ENCODE results near the gene TSC2.
A peak's percentile ranks its signal among the peaks of the same experiment; 100 is the strongest.

TSC2 gene

DNA sequence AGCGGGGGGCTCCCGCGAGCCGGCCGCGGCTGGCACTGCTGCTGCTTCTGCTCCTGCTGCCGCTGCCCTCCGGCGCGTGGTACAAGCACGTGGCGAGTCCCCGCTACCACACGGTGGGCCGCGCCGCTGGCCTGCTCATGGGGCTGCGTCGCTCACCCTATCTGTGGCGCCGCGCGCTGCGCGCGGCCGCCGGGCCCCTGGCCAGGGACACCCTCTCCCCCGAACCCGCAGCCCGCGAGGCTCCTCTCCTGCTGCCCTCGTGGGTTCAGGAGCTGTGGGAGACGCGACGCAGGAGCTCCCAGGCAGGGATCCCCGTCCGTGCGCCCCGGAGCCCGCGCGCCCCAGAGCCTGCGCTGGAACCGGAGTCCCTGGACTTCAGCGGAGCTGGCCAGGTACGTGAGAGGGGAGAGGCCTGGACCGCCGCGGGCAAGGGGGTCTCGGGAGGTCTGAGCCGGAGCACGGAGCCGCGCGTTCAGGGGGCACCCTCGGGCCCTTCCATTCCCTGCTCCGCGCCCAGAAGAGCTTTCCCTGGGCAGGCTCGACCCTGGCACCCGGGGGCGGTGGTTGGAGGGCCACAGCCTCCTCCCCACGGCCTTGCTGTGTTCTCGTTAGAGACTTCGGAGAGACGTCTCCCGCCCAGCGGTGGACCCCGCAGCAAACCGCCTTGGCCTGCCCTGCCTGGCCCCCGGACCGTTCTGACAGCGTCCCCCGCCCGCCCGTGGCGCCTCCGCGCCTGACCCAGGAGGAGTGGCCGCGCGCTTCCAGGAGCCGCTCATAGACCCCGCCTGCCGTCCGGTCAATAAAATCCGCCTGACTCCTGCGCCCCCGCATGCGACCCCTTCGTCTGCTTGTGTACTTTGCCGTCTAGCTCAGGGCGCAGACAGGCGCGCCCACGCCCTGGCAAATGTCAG lies 27.6 kb upstream of the TSC2 start:
- peak in 1 of 2 donors; percentile 9 for DNase-seq (ENCODE audit: low read depth in 2 of 2)
- H3K4me3 ChIP-seq (replicated peaks in 1 of 2; ENCODE audit: low read depth in 2 of 2, low read length in 2 of 2), result no peak overlapping the region
- TF ChIP-seq, protein P1, sequence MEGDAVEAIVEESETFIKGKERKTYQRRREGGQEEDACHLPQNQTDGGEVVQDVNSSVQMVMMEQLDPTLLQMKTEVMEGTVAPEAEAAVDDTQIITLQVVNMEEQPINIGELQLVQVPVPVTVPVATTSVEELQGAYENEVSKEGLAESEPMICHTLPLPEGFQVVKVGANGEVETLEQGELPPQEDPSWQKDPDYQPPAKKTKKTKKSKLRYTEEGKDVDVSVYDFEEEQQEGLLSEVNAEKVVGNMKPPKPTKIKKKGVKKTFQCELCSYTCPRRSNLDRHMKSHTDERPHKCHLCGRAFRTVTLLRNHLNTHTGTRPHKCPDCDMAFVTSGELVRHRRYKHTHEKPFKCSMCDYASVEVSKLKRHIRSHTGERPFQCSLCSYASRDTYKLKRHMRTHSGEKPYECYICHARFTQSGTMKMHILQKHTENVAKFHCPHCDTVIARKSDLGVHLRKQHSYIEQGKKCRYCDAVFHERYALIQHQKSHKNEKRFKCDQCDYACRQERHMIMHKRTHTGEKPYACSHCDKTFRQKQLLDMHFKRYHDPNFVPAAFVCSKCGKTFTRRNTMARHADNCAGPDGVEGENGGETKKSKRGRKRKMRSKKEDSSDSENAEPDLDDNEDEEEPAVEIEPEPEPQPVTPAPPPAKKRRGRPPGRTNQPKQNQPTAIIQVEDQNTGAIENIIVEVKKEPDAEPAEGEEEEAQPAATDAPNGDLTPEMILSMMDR (IDR thresholded peaks at IDR 0.05; ENCODE audit: low read depth, low read length), result no peak

- peak in 1 of 2 donors; percentile 68 for DNase-seq (ENCODE audit: low read depth in 2 of 2)
- H3K4me3 ChIP-seq (replicated peaks in 1 of 2; ENCODE audit: low read depth in 2 of 2, low read length in 2 of 2), result peak overlapping the region; percentile 21 to 36
These were observed 25.1 kb upstream of the TSC2 start for GRCh38 chr16:2022723-2023091.

DNA sequence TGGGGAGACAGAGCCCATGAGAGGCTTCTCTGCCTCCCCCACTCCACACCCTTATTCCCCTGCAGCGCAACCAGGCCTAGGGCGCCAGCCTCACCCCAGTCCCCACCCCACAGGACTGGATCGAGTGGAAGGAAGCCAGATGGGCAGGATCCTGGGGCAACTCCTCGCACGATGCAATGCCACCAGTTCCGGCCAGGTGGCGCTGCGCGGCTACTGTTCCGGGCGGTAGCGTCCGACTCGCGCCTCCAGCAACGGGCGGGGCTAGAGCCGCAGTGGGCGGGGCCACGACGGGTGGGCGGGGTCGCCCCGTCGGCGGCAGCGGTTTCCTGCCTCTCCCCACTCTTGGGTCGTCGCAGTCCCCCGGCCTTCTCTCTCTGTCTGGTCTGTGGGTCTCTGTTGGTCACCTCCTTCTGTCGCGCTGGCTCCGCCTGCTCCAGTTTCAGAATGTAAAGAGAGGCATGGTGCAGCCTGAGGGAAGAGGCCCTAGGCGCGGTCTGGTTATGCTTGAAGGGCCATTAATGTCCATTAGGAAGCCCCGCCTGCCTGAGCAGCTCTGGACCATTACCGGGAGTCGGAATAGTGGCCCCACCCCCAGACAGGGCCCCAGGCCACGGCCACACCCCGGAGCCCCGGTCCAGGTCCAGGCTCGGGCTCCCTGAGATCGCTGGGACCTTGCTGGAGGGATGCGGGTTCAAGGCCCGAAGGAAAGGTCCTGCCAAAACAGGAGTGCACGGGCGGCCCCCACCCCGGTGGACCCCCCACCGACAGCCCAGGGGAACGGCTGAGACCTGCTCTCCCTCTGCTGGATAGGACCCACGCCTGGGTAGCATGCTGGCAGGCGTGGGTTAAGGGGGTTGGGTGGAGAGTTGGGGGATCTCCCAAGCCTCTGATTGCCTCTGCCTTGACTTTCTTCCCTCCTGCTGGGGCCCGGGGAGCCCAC lies 24.4 kb upstream of the TSC2 start:
- peak; percentile 87 to 90 for DNase-seq (ENCODE audit: low read depth in 2 of 2)
- TF ChIP-seq, protein P1 (IDR thresholded peaks at IDR 0.05; ENCODE audit: low read depth, low read length), result peak; percentile 91
- peak overlapping the region; percentile 21 to 36 for H3K4me3 ChIP-seq (replicated peaks in 1 of 2; ENCODE audit: low read depth in 2 of 2, low read length in 2 of 2)

More at GRCh38 chr16:2022723-2023091, 25.1 kb upstream of the TSC2 start:
- TF ChIP-seq, protein P1 (IDR thresholded peaks at IDR 0.05; ENCODE audit: low read depth, low read length), result no peak

DNA sequence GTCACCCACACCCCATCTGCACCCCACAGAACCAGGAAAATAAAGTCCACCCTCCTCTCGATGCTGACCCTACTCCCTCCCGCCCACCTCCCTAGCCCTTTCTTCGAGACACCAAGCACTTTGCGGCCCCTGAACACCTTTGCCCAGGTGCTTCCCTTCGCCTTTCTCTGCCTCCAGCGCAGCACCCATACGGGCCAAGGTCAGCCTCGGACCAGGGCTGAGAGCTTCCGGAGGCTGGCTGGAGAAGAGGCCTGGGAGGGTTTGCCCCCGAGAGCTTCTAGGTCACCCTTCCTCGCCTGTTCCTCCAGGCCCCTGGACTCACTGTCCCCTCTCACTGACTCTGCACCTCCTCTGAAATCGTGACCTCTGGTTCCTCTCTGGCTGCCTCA lies 23.8 kb upstream of the TSC2 start:
- TF ChIP-seq, protein P1 (IDR thresholded peaks at IDR 0.05; ENCODE audit: low read depth, low read length), result no peak
- H3K4me3 ChIP-seq (replicated peaks in 1 of 2; ENCODE audit: low read depth in 2 of 2, low read length in 2 of 2), result no peak overlapping the region
- DNase-seq (ENCODE audit: low read depth in 2 of 2), result no peak

GRCh38 chr16:2025251-2025650 lies 22.5 kb upstream of the TSC2 start:
- TF ChIP-seq, protein P1 (IDR thresholded peaks at IDR 0.05; ENCODE audit: low read depth, low read length), result no peak
- no peak overlapping the region for H3K4me3 ChIP-seq (replicated peaks in 1 of 2; ENCODE audit: low read depth in 2 of 2, low read length in 2 of 2)

GRCh38 chr16:2025878-2026460 lies 21.8 kb upstream of the TSC2 start:
- peak overlapping the region in 1 of 2 donors; percentile 36 for H3K4me3 ChIP-seq (replicated peaks in 1 of 2; ENCODE audit: low read depth in 2 of 2, low read length in 2 of 2)
- TF ChIP-seq, protein P1 (IDR thresholded peaks at IDR 0.05; ENCODE audit: low read depth, low read length), result no peak
- no peak for DNase-seq (ENCODE audit: low read depth in 2 of 2)

More at GRCh38 chr16:2025251-2025650, 22.5 kb upstream of the TSC2 start:
- DNase-seq (ENCODE audit: low read depth in 2 of 2), result no peak
